ENCODE measurements around the gene ZKSCAN4.

Gene ZKSCAN4

GRCh38 chr6:28252009-28252975, at the start of gene ZKSCAN4:
ZKSCAN4 (minus strand) TSS chr6:28252269; CDS start chr6:28251980, 289 bp downstream.
- TF ChIP-seq, protein P1, sequence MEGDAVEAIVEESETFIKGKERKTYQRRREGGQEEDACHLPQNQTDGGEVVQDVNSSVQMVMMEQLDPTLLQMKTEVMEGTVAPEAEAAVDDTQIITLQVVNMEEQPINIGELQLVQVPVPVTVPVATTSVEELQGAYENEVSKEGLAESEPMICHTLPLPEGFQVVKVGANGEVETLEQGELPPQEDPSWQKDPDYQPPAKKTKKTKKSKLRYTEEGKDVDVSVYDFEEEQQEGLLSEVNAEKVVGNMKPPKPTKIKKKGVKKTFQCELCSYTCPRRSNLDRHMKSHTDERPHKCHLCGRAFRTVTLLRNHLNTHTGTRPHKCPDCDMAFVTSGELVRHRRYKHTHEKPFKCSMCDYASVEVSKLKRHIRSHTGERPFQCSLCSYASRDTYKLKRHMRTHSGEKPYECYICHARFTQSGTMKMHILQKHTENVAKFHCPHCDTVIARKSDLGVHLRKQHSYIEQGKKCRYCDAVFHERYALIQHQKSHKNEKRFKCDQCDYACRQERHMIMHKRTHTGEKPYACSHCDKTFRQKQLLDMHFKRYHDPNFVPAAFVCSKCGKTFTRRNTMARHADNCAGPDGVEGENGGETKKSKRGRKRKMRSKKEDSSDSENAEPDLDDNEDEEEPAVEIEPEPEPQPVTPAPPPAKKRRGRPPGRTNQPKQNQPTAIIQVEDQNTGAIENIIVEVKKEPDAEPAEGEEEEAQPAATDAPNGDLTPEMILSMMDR (conservative IDR thresholded peaks at IDR 0.05; ENCODE audit: low read length): no peak
- DNase-seq (ENCODE audit: low read depth): peak; percentile 92
- H3K4me3 ChIP-seq (ENCODE audit: low read length): peak within 1 kb of the TSS; percentile 96

DNA sequence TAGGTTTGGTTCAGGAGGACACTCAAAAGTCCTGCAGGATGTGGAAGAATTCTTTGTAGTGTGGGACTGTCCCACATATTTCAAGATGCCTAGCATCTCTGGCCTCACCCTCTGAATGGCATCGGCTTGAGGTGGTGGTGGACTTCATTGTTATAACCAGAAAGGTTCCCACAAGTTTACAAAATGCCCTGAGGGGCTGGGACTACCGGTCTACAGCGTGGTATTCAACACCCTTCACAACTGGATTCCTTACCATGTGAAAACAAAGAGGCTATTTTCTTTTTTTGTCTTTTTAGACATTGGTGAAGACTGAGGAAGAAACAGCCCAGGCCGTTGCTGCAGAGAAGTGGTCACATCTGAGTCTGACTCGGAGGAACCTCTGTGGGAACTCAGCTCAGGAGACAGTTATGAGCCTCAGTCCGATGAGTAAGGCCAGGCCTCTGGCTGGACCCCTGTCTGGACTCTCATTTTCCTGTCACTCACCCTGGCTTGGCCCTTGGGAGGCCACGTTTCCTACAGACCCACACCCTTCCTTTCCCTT, 44.5 kb upstream of the ZKSCAN4 start:
- DNase-seq (ENCODE audit: low read depth): no peak
- H3K4me3 ChIP-seq (ENCODE audit: low read length): no peak overlapping the region
- TF ChIP-seq, protein P1 (conservative IDR thresholded peaks at IDR 0.05; ENCODE audit: low read length): no peak

DNA sequence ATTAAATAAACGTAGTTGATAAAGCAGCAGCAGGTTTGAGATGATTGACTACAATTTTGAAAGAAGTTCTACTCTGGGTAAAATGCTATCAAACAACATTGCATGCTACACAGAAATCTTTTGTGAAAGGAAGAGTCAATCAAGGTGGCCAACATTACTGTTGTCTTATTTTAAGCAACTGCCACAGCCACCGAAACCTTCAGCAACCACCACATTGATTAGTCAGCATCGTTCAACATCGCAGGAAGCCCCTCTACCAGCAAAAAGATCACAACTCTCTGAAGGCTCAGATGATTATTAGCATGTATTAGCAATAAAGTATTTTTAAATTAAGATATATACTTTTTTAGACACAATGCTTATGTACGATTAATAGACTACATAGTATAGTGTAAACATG, 43.3 kb upstream of the ZKSCAN4 start:
- TF ChIP-seq, protein P1 (conservative IDR thresholded peaks at IDR 0.05; ENCODE audit: low read length): no peak
- H3K4me3 ChIP-seq (ENCODE audit: low read length): no peak overlapping the region
- DNase-seq (ENCODE audit: low read depth): no peak

DNA sequence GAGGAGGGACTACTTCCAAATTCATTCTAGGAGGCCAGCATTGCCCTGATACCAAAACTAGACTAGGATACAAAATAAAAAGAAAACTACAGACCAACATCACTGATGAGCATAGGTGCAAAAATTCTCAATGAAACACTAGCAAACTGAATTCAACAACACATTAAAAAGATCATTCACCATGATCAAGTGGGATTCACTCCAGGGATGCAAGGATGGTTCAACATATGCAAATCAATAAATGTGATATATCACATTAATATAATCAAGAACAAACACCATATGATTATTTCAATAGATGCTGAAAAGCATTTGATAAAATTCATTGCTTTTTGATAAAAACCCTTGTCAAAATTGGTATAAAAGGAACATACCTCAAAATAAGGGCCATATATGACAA, 39.5 kb upstream of the ZKSCAN4 start:
- no peak overlapping the region for H3K4me3 ChIP-seq (ENCODE audit: low read length)
- TF ChIP-seq, protein P1 (conservative IDR thresholded peaks at IDR 0.05; ENCODE audit: low read length): no peak

DNA sequence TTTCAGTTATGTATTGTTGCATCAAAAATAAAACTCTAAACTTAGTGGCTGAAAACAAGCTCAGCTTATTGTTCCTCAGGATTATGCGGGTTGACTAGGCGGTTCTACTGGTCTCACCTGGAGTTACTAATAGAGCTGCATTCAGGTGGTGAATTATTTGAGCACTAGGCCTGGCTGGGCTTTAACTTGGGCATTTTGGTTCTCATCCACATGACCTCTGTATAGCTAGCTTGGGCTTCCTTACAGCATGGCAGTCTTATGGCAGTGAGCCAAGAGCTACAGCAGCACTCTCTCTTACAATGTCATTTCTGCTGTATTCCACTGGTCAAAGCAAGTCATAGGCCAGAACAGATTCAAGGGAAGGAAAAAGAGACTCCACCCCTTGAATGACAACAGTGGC, 30.9 kb upstream of the ZKSCAN4 start:
- no peak for DNase-seq (ENCODE audit: low read depth)
- H3K4me3 ChIP-seq (ENCODE audit: low read length): no peak overlapping the region
- TF ChIP-seq, protein P1 (conservative IDR thresholded peaks at IDR 0.05; ENCODE audit: low read length): no peak

More for the DNA sequence above, 39.5 kb upstream of the ZKSCAN4 start:
- no peak for DNase-seq (ENCODE audit: low read depth)

GRCh38 chr6:28281288-28282064, 29.4 kb upstream of the ZKSCAN4 start, which contains the start of gene PGBD1:
PGBD1 (plus strand) TSS chr6:28281572; CDS start chr6:28283814, 2,242 bp downstream.
- TF ChIP-seq, protein P1 (conservative IDR thresholded peaks at IDR 0.05; ENCODE audit: low read length): no peak
- peak within 1 kb of the TSS; percentile 65 for H3K4me3 ChIP-seq (ENCODE audit: low read length)
- peak; percentile 80 for DNase-seq (ENCODE audit: low read depth)

All from AG10803 (cell line).